CD1c-positive myeloid dendritic cell (primary cell): ENCODE results near the gene HTR6.
A peak's percentile ranks its signal among the peaks of the same experiment; 100 is the strongest.

Experiments
- DNase-seq: peaks from one replicate; pipeline ENCODE4 v3.0.0-alpha.2; 2016; ENCODE audit errors: extremely low spot score

HTR6 gene

GRCh38 chr1:19656780-19657466, 7.8 kb upstream of the HTR6 start:
- no peak for DNase-seq

- no peak for DNase-seq
Measured at GRCh38 chr1:19657511-19657910, 7.2 kb upstream of the HTR6 start.

GRCh38 chr1:19658186-19658585, 6.5 kb upstream of the HTR6 start:
- DNase-seq: no peak

- peak; percentile 52 for DNase-seq
Measured at GRCh38 chr1:19661721-19662228, 2.9 kb upstream of the HTR6 start.

GRCh38 chr1:19662313-19662712, 2.4 kb upstream of the HTR6 start:
- DNase-seq: no peak

GRCh38 chr1:19665186-19665495, 466 bp downstream of the HTR6 start:
- no peak for DNase-seq

- DNase-seq: no peak
Measured at GRCh38 chr1:19665496-19666465, 1.1 kb downstream of the HTR6 start.

- no peak for DNase-seq
Measured at GRCh38 chr1:19668888-19669287, 4.2 kb downstream of the HTR6 start.

- DNase-seq: no peak
Measured at GRCh38 chr1:19670787-19671186, 6.1 kb downstream of the HTR6 start.

GRCh38 chr1:19672237-19672636, 7.6 kb downstream of the HTR6 start:
- DNase-seq: no peak

GRCh38 chr1:19675797-19676196, 11.1 kb downstream of the HTR6 start:
- no peak for DNase-seq

GRCh38 chr1:19676438-19676922, 11.8 kb downstream of the HTR6 start:
- DNase-seq: peak; percentile 18

GRCh38 chr1:19678493-19678892, 13.8 kb downstream of the HTR6 start:
- no peak for DNase-seq

- no peak for DNase-seq
Measured at GRCh38 chr1:19678931-19679453, 14.3 kb downstream of the HTR6 start.

- no peak for DNase-seq
Measured at GRCh38 chr1:19679691-19680090, 15.0 kb downstream of the HTR6 start.

GRCh38 chr1:19680644-19681043, 16.0 kb downstream of the HTR6 start:
- no peak for DNase-seq

- no peak for DNase-seq
Measured at GRCh38 chr1:19682257-19682656, 17.6 kb downstream of the HTR6 start.

GRCh38 chr1:19682901-19683300, 18.2 kb downstream of the HTR6 start:
- no peak for DNase-seq

- no peak for DNase-seq
Measured at GRCh38 chr1:19683351-19683750, 18.7 kb downstream of the HTR6 start.

GRCh38 chr1:19684677-19685076, 20.0 kb downstream of the HTR6 start:
- DNase-seq: no peak

GRCh38 chr1:19685994-19686393, 21.3 kb downstream of the HTR6 start:
- no peak for DNase-seq

- DNase-seq: no peak
Measured at GRCh38 chr1:19687414-19687813, 22.7 kb downstream of the HTR6 start.
